HG02981 (cell line): ENCODE measurements around the gene BCL11B.

Experiments used
- ATAC-seq: cut with Tn5 transposase; IDR thresholded peaks from one replicate; pipeline ENCODE4 v1.9.1; 2021; ENCODE audit warnings: mild to moderate bottlenecking, moderate library complexity; ENCODE audit not compliant: unreplicated experiment

Gene BCL11B

GRCh38 chr14:99271951-99272631, at the start of gene BCL11B:
TSS of gene BCL11B (minus strand) at chr14:99272197. CDS start at chr14:99271218, 979 bp downstream.
- peak; percentile 79 for ATAC-seq

GRCh38 chr14:99321236-99321925, 49.4 kb upstream of the BCL11B start:
- no peak for ATAC-seq

- no peak for ATAC-seq
Measured at GRCh38 chr14:99320621-99321235, 48.7 kb upstream of the BCL11B start.

GRCh38 chr14:99320105-99320572, 48.1 kb upstream of the BCL11B start:
- peak; percentile 61 for ATAC-seq

- ATAC-seq = no peak
Measured at GRCh38 chr14:99318959-99319295, 46.9 kb upstream of the BCL11B start.

GRCh38 chr14:99318091-99318958, 46.3 kb upstream of the BCL11B start:
- no peak for ATAC-seq

GRCh38 chr14:99317231-99318090, 45.5 kb upstream of the BCL11B start:
- no peak for ATAC-seq

- ATAC-seq = no peak
Measured at GRCh38 chr14:99316281-99317163, 44.5 kb upstream of the BCL11B start.

GRCh38 chr14:99315197-99315596, 43.2 kb upstream of the BCL11B start:
- no peak for ATAC-seq

GRCh38 chr14:99314623-99315022, 42.6 kb upstream of the BCL11B start:
- ATAC-seq = no peak

- ATAC-seq = no peak
Measured at GRCh38 chr14:99313234-99313633, 41.2 kb upstream of the BCL11B start.

- no peak for ATAC-seq
Measured at GRCh38 chr14:99312106-99312505, 40.1 kb upstream of the BCL11B start.

- ATAC-seq = no peak
Measured at GRCh38 chr14:99309220-99309766, 37.3 kb upstream of the BCL11B start.

- no peak for ATAC-seq
Measured at GRCh38 chr14:99304208-99304607, 32.2 kb upstream of the BCL11B start.

- no peak for ATAC-seq
Measured at GRCh38 chr14:99300190-99300589, 28.2 kb upstream of the BCL11B start.

- no peak for ATAC-seq
Measured at GRCh38 chr14:99296517-99296916, 24.5 kb upstream of the BCL11B start.

- ATAC-seq = no peak
Measured at GRCh38 chr14:99289394-99290189, 17.6 kb upstream of the BCL11B start.

- ATAC-seq = no peak
Measured at GRCh38 chr14:99288948-99289347, 17.0 kb upstream of the BCL11B start.
